Activated CD8-positive, alpha-beta memory T cell treated with anti-CD3 and anti-CD28 coated beads, Interleukin-2, amount 50 U/mL, for 4 hours (primary cell): Measurements from ENCODE around the gene NF1.
"Not testable (repeated sequence)": the region's sequence is repeated elsewhere in the genome, so short reads cannot be mapped to it uniquely, and the experiment has no call there.

ENCODE experiments used
- DNase-seq: peaks from one replicate; pipeline ENCODE4 v3.0.0-alpha.2; 2020

NF1 gene

GRCh38 chr17:31256936-31257335 is 162.2 kb downstream of the NF1 start:
- DNase-seq: no peak

- DNase-seq: no peak
These were observed 165.4 kb downstream of the NF1 start for GRCh38 chr17:31260151-31260550.

GRCh38 chr17:31261601-31262000 is 166.8 kb downstream of the NF1 start:
- no peak for DNase-seq

- DNase-seq: not testable (repeated sequence)
These were observed 168.1 kb downstream of the NF1 start for GRCh38 chr17:31262923-31263322.

GRCh38 chr17:31266042-31266441 is 171.3 kb downstream of the NF1 start:
- no peak for DNase-seq

DNA sequence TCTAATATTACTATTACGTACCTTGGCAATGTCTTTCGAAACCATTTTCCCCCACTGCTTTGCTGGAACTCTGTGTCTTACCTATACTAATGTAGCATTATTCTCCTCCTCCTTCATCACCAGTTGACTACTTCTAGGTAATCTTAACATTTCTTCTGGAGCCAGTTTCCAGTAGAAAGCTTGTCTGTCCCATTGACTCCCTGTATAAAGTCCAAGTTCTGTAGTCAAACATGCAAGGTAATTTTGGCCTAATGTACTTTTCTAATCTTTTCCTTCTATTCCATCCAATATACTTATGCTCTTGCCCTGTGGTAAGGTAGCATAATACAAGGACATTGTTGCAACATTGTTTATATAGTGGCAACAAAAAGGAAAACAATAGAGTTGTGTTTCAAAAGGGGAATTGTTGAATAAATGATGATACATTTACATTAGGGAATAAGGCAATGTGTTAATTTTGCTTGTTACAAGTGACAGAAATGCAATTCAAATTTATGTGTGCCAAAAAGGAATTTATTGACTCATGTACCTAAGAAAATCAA is 174.3 kb downstream of the NF1 start:
- no peak for DNase-seq

DNA sequence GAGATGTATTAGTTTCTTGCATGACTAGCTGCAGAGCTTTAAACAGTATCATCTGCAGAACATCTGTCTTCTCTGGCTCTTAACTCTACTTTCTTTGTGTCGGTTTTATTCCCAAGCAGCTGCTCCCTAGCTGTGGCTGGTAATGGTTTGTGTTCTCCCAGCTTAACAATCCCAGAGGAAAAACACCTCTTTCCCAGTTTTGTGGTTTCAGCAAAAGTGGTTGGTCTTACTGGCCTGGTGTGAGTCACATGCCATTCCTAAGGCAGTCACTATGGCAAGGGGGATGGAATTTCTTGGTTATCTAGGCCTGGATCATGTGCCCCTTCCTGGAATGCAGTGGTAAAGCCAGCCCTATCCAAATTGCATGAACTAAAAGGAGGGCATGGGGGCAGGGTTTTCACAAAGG is 174.8 kb downstream of the NF1 start:
- DNase-seq: no peak

- no peak for DNase-seq
These were observed 177.5 kb downstream of the NF1 start for GRCh38 chr17:31272236-31272635.

GRCh38 chr17:31272803-31273202 is 178.0 kb downstream of the NF1 start:
- no peak for DNase-seq

DNA sequence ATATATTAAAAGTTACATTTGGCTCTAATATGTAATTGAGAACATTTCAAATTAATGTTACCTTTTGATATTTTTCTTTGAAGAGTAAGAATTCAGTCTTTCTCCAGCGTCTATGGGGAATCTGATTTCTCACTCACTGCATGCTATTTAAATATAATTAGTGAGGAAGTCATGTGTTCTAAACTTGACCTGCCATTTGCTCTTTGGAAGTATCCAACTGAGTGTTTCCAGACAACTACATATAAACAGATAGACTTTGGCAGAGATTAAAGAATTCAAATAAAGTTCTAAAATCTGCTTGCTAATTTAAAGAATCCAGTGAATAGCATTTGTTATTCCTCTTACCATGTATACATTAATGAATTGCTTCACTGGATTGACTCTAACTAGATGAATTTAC is 178.7 kb downstream of the NF1 start:
- no peak for DNase-seq

DNA sequence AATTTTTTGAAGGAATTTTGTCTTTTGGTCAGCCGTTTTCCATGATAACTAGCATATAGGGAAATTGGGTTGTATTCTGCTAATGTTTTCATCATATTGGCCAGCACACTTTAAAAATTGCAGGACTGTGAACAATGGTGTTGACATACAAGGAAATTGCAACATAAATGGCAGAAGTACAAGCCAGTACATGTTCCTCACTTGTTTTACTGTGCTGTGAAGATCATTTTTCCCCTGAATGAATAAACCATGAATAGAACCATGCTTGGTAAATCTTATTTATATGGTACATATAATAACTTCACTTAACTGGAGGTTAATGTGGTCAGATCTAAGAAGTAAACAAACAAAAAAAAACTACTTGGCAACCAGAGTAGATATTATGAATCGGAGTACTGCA is 179.5 kb downstream of the NF1 start:
- no peak for DNase-seq

DNA sequence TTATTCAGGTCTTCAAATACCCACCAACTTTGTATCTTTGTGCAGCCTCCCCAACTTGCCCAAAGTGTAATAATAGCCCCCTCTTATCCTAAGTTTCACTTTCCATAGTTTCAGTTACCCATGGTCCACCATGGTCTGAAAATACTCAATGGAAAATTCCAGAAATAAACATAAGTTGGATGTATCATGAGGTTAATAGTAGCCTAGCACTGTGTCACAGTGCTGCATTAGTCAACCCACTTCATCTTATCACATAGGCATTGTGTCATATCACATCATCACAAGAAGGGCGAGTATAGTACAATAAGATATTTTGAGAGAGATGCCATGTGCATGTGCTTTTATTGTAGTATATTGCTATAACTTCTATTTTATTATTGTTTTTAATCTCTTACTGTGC is 180.3 kb downstream of the NF1 start:
- DNase-seq: no peak

- no peak for DNase-seq
These were observed 184.6 kb downstream of the NF1 start for GRCh38 chr17:31279401-31279800.

- DNase-seq: no peak
These were observed 186.3 kb downstream of the NF1 start for GRCh38 chr17:31281061-31281460.

- no peak for DNase-seq
These were observed 189.1 kb downstream of the NF1 start for GRCh38 chr17:31283841-31284240.

GRCh38 chr17:31286587-31286986 is 191.8 kb downstream of the NF1 start:
- no peak for DNase-seq

GRCh38 chr17:31287932-31288331 is 193.2 kb downstream of the NF1 start:
- not testable (repeated sequence) for DNase-seq

DNA sequence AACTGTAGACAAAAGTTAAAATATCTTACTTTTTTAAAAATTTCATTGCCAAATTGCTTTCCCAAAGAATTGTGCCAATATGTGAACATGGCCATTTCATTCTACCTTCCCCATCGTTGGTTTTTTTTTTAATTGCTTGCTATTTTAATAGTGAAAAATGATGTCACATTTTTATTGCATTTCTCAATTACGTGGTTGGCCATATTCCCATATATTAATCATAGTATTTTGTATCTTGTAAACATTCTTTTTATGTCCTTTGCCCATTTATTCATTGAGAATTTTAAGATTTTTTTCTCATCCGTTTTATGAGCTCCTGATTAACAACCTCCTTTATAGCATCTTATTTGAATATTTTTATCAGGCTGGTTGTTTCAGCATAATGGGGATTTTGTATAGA is 195.0 kb downstream of the NF1 start:
- DNase-seq: no peak

GRCh38 chr17:31291820-31292219 is 197.0 kb downstream of the NF1 start:
- no peak for DNase-seq

DNA sequence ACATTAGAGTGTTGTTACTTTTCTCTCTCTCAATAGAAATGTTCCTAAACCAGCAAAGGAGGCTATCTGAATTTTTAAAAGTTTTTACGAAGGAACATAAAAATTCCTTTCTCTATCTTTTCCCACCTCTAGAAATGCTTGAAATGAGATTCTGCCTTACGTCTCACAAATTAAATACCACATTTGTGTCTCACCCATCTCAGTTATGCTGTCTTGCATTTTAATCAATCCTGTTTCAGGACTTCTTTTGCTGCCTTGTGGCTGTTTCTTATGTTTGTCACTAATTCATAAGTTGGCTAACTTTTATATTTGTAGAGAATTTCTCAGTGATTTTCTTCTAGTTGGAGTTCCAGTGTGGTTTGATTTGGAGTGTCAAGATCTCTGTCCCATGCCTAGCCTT is 198.8 kb downstream of the NF1 start:
- DNase-seq: no peak

DNA sequence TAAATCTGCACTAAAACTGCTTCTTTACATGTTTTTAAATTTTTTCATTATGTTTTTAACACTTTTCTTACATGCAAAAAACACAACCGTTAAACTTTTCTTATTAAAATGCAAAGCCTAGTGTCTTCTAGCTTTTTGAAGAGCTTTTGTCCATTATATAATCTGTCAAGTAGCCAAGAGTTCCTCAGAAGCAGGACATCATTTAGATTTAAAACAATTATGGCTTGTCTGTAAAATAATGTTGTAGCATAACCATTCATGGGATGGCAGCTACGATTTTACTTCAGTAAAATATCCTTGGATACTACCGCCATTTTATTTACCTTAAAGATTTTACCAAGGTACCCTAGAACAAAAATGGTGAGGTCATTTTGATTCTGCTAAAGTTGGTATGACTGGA is 199.5 kb downstream of the NF1 start:
- DNase-seq: no peak

DNA sequence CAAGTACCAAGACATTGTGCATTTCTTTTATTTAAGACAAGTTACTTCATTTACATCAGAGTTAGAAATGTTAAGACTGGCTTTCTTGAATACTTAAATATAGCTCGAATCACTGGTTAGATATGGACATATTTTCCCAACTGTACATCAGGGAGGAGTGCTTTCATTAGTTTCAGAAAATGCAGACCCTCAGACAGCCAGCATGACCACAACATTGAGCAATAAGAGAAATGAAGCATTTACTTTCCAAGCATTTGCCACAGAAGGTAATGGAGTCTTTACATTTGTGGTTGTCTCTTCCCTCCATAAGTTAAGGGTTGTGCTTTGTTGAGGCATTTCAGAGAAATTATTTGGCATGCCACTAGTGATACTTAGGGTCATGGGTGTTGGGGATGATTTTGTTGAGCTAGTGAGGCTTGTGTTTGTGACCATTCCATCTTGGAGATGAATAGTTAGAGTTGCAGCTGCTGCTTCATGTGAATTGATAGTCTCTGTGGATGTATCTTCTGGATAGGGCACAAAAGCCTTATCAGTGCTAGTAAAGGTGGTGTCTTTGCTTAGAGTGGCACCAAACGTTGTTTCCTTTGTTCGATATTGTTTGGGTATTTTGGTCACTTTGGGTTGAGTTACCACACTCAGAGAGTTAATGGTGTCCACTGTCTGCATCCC is 200.2 kb downstream of the NF1 start:
- DNase-seq: no peak

GRCh38 chr17:31295489-31295871 is 200.7 kb downstream of the NF1 start:
- no peak for DNase-seq

DNA sequence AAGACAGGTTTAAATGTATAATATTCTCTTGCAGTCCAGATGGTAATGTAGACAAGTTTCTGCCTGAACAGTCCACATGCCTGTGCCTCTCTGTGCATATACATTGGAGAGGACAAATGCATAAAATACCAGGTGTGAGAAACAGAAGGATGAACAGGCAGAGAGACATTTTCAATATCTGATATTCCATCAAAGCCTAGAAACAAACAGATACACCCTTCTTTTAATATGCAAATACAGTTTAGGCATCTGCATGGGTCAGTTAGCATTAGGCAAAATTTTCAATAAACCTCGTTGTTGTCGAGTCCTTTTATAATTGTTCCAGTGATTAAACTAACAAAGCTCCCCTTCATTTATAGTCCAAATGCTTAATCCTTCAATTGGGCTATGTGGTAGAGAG is 201.4 kb downstream of the NF1 start:
- no peak for DNase-seq

GRCh38 chr17:31297090-31297489 is 202.3 kb downstream of the NF1 start, which contains the start of gene OMG:
TSS of gene OMG (minus strand) at chr17:31297239. CDS start at chr17:31296331, 908 bp downstream.
- DNase-seq: no peak
